ENCODE measurements around the gene BCAS1. TPM values are rescaled to one million over a fixed set of nuclear protein-coding genes. Genes with fewer than 3 reads are reported as not detected.

The BCAS1 gene
- total RNA-seq, 2 donors from 2014 or later, result 32.0 to 58.6 TPM

GRCh38 chr20:54084193-54084592 lies 13.8 kb upstream of the BCAS1 start:
- H3K9me3 ChIP-seq, result no peaks in the 10 kb centered on the region
- no peak overlapping the region for H3K4me3 ChIP-seq
- intact Hi-C loops (cut with DNase I), result no loop called here
- peaks cover 4% of the 10 kb centered on the region for H3K4me1 ChIP-seq (replicated peaks)
- peak overlapping the region in 1 of 2 donors; percentile 4 for H3K27ac ChIP-seq
- H3K27me3 ChIP-seq (replicated peaks; ENCODE audit: insufficient read depth), result no peaks in the 10 kb centered on the region
- H3K36me3 ChIP-seq, result no peaks in the 10 kb centered on the region
- DNase-seq (ENCODE audit: low spot score), result no peak
- TF ChIP-seq POLR2AphosphoS5 (IDR thresholded peaks at IDR 0.05) (no peak), POLR2A (IDR thresholded peaks at IDR 0.05) (no peak)
- TF ChIP-seq, protein P1, sequence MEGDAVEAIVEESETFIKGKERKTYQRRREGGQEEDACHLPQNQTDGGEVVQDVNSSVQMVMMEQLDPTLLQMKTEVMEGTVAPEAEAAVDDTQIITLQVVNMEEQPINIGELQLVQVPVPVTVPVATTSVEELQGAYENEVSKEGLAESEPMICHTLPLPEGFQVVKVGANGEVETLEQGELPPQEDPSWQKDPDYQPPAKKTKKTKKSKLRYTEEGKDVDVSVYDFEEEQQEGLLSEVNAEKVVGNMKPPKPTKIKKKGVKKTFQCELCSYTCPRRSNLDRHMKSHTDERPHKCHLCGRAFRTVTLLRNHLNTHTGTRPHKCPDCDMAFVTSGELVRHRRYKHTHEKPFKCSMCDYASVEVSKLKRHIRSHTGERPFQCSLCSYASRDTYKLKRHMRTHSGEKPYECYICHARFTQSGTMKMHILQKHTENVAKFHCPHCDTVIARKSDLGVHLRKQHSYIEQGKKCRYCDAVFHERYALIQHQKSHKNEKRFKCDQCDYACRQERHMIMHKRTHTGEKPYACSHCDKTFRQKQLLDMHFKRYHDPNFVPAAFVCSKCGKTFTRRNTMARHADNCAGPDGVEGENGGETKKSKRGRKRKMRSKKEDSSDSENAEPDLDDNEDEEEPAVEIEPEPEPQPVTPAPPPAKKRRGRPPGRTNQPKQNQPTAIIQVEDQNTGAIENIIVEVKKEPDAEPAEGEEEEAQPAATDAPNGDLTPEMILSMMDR (IDR thresholded peaks at IDR 0.05), result no peak

- Histone ChIP-seq H3K27me3 (replicated peaks; ENCODE audit: insufficient read depth) (no peaks in the 10 kb centered on the region), H3K27ac (peak overlapping the region in 1 of 2 donors; percentile 4), H3K9me3 (no peaks in the 10 kb centered on the region), H3K4me1 (replicated peaks) (peaks cover 4% of the 10 kb centered on the region), H3K36me3 (no peaks in the 10 kb centered on the region), H3K4me3 (no peak overlapping the region)
- DNase-seq (ENCODE audit: low spot score), result no peak
- TF ChIP-seq POLR2AphosphoS5 (IDR thresholded peaks at IDR 0.05) (no peak), POLR2A (IDR thresholded peaks at IDR 0.05) (no peak)
- TF ChIP-seq, protein P1 (IDR thresholded peaks at IDR 0.05), result no peak
- intact Hi-C loops (cut with DNase I), result no loop called here
These were observed 13.1 kb upstream of the BCAS1 start for GRCh38 chr20:54083459-54083858.

- H3K4me1 ChIP-seq (replicated peaks), result peaks cover 4% of the 10 kb centered on the region
- no peak overlapping the region for H3K4me3 ChIP-seq
- H3K27me3 ChIP-seq (replicated peaks; ENCODE audit: insufficient read depth), result no peaks in the 10 kb centered on the region
- no peak for DNase-seq (ENCODE audit: low spot score)
- H3K36me3 ChIP-seq, result no peaks in the 10 kb centered on the region
- H3K9me3 ChIP-seq, result no peaks in the 10 kb centered on the region
- WGBS, result 82% methylated on average over 6 of the region's 6 CpGs
- intact Hi-C loops (cut with DNase I), result no loop called here
- TF ChIP-seq POLR2AphosphoS5 (IDR thresholded peaks at IDR 0.05) (no peak), POLR2A (IDR thresholded peaks at IDR 0.05) (no peak)
- TF ChIP-seq, protein P1 (IDR thresholded peaks at IDR 0.05), result no peak
- no peak overlapping the region for H3K27ac ChIP-seq
These were observed 11.7 kb upstream of the BCAS1 start for GRCh38 chr20:54082100-54082499.

- TF ChIP-seq, protein P1 (IDR thresholded peaks at IDR 0.05), result no peak
- TF ChIP-seq POLR2AphosphoS5 (IDR thresholded peaks at IDR 0.05) (no peak), POLR2A (IDR thresholded peaks at IDR 0.05) (no peak)
- Histone ChIP-seq H3K27me3 (replicated peaks; ENCODE audit: insufficient read depth) (no peaks in the 10 kb centered on the region), H3K4me3 (no peak overlapping the region), H3K27ac (no peak overlapping the region), H3K9me3 (no peaks in the 10 kb centered on the region), H3K4me1 (replicated peaks) (peaks cover 3% of the 10 kb centered on the region), H3K36me3 (no peaks in the 10 kb centered on the region)
- WGBS, result 75% methylated on average over 3 of the region's 3 CpGs
- intact Hi-C loops (cut with DNase I), result no loop called here
- no peak for DNase-seq (ENCODE audit: low spot score)
These were observed 9.3 kb upstream of the BCAS1 start for GRCh38 chr20:54079652-54080051.

GRCh38 chr20:54078296-54078984 lies 8.0 kb upstream of the BCAS1 start:
- no peak for DNase-seq (ENCODE audit: low spot score)
- 76% methylated on average over 7 of the region's 7 CpGs for WGBS
- H3K36me3 ChIP-seq, result no peaks in the 10 kb centered on the region

More at GRCh38 chr20:54078296-54078984, 8.0 kb upstream of the BCAS1 start:
- no peaks in the 10 kb centered on the region for H3K4me1 ChIP-seq (replicated peaks)
- no peak overlapping the region for H3K4me3 ChIP-seq
- H3K27ac ChIP-seq, result no peak overlapping the region
- no peaks in the 10 kb centered on the region for H3K9me3 ChIP-seq
- H3K27me3 ChIP-seq (replicated peaks; ENCODE audit: insufficient read depth), result no peaks in the 10 kb centered on the region
- intact Hi-C loops (cut with DNase I), result no loop called here
- TF ChIP-seq, protein P1 (IDR thresholded peaks at IDR 0.05), result no peak
- no peak for TF ChIP-seq POLR2AphosphoS5 (IDR thresholded peaks at IDR 0.05)
- no peak for TF ChIP-seq POLR2A (IDR thresholded peaks at IDR 0.05)

All from prostate gland (tissue), 2 donors.